HepG2 (cell line): Measurements from ENCODE around the gene TAF11L3. TPM values are rescaled to one million over a fixed set of nuclear protein-coding genes. Genes with fewer than 3 reads are reported as not detected.

Experiments
- ATAC-seq: fragments of 200-7000 bp; cut with Tn5 transposase; 3 replicates; pipeline ENCODE4 v1.9.1; 2020; ENCODE audit warnings: mild to moderate bottlenecking, moderate library complexity
- BruUV-seq: library from RNA; stranded (reverse); fragments of 400-500 nt; replicated peaks from 2 replicates; lab custom pipeline; 2021; lab: Mats Ljungman, UMichigan
- CTCF ChIA-PET: fragments of 300-600 bp; formaldehyde crosslinking; extraction: SDS; loops from one replicate; lab custom pipeline; 2021; ENCODE audit warnings: low total read pairs, inconsistent platforms, low intra/inter-chr PET ratio; lab: Yijun Ruan, JAX
- POLR2A ChIA-PET: fragments of 350-600 bp; sonication (Branson Sonifier 250); formaldehyde crosslinking; loops from one replicate; lab custom pipeline; 2020; ENCODE audit warnings: antibody characterized with exemption, inconsistent platforms; lab: Yijun Ruan, JAX
- DNase-seq: peaks from one replicate; pipeline ENCODE4 v3.0.0-alpha.2; 2015; ENCODE audit warnings: low spot score
- FAIRE-seq: peaks from 3 replicates; lab custom pipeline; 2011; peaks lifted over from hg19 to GRCh38; lab: Jason Lieb, UNC
- H2AFZ ChIP-seq: one replicate; pipeline ENCODE4 v1.6.1; 2011; ENCODE audit warnings: low read length, inconsistent platforms
- H3K27ac ChIP-seq: fragments of 300-600 bp; 3 replicates; pipeline ENCODE4 v1.8.0; 2011; ENCODE audit warnings: mixed run types, mild to moderate bottlenecking, mixed read lengths, low read length, inconsistent platforms; ENCODE audit not compliant: insufficient read depth; ENCODE audit errors: extremely low read length
- H3K27me3 ChIP-seq, 2 experiments: fragments of 200-600 bp in 1 of 2; 2 replicates in 1 of 2; 3 replicates in 1 of 2; pipeline versions ENCODE4 v1.6.0 to v1.8.0; 2011; ENCODE audit warnings: low read length in 2 of 2, mild to moderate bottlenecking in 2 of 2, moderate library complexity in 2 of 2, inconsistent platforms in 1 of 2; ENCODE audit not compliant: insufficient read depth in 2 of 2, control insufficient read depth in 1 of 2
- H3K36me3 ChIP-seq, 2 experiments: fragments of 200-600 bp in 1 of 2; replicated peaks in 1 of 2; 2 replicates in 1 of 2; 3 replicates in 1 of 2; pipeline versions ENCODE4 v1.5.1 to v1.8.0; 2011; ENCODE audit warnings: low read length in 2 of 2, inconsistent platforms in 1 of 2; ENCODE audit not compliant: insufficient read depth in 2 of 2, control insufficient read depth in 1 of 2
- H3K4me1 ChIP-seq: 2 replicates; pipeline ENCODE4 v1.5.1; 2012; ENCODE audit warnings: low read length, inconsistent platforms; ENCODE audit not compliant: insufficient read depth
- H3K4me2 ChIP-seq: 2 replicates; pipeline ENCODE4 v1.6.0; 2011; ENCODE audit warnings: low read depth, low read length, inconsistent platforms
- H3K4me3 ChIP-seq, 3 experiments: fragments of 200-600 bp in 1 of 3; sonication (generic), shearing (Covaris generic) in 1 of 3; replicated peaks in 1 of 3; 2 replicates each; pipeline ENCODE4 v1.5.1; 2011 to 2016; ENCODE audit warnings: low read length in 3 of 3, inconsistent platforms in 2 of 3, low read depth in 2 of 3, mild to moderate bottlenecking in 2 of 3, control low read depth in 1 of 3, mixed read lengths in 1 of 3; ENCODE audit not compliant: insufficient read depth in 1 of 3
- H3K79me2 ChIP-seq: one replicate; pipeline ENCODE4 v1.6.1; 2011; ENCODE audit warnings: low read length, inconsistent platforms; ENCODE audit not compliant: insufficient read depth
- H3K9ac ChIP-seq: 2 replicates; pipeline ENCODE4 v1.6.0; 2011; ENCODE audit warnings: mild to moderate bottlenecking, low read depth, low read length, inconsistent platforms; ENCODE audit not compliant: insufficient read depth
- H3K9me3 ChIP-seq: 2 replicates; pipeline ENCODE4 v1.5.1; 2012; ENCODE audit warnings: mild to moderate bottlenecking, low read length
- H4K20me1 ChIP-seq: 2 replicates; pipeline ENCODE4 v1.6.0; 2011; ENCODE audit warnings: inconsistent platforms, mild to moderate bottlenecking, low read length, moderate library complexity; ENCODE audit not compliant: insufficient read depth
- MYNN ChIP-seq: sonication (generic); formaldehyde crosslinking; IDR thresholded peaks from 2 replicates; pipeline ENCODE4 v1.4.0; 2020; ENCODE audit warnings: mild to moderate bottlenecking, low read depth, missing genetic modification reagents
- WGBS: methylation state at CpG from one replicate; pipeline ENCODE4 v1.1.6; 2017; ENCODE audit warnings: low lambda C conversion rate; 5-methylcytosine and 5-hydroxymethylcytosine counted together
- in situ Hi-C: cut with HindIII; loops from 2 replicates; pipeline ENCODE4 v1.10.0; 2017; ENCODE audit warnings: low pct_unique_long_range_greater_than_20kb; ENCODE audit not compliant: extremely low pct_ligation_motif_present
- intact Hi-C: fragments of 100-400 bp; cut with micrococcal nuclease; formaldehyde crosslinking; loops from one replicate; pipeline ENCODE4 v1.10.0; 2022; ENCODE audit not compliant: unreplicated experiment
- polyA plus RNA-seq, 8 experiments: library from polyadenylated mRNA; depleted of rRNA in 3 of 8; stranded (reverse) in 7 of 8; unstranded in 1 of 8; fragments of >200 nt; fragmentation: Illumina TruSeq in 4 of 8; extraction: Trizol in 4 of 8; gene quantifications; 2 replicates each; pipeline versions ENCODE4 v1.2.1 to v1.2.3, GENCODE V29; 2011 to 2016; ENCODE audit warnings: low read depth in 4 of 8, missing spikeins in 1 of 8, mixed read lengths in 1 of 8; ENCODE audit not compliant: insufficient read depth in 1 of 8
- total RNA-seq, 5 experiments: library from RNA; depleted of rRNA; stranded (reverse); fragments of >200 nt; fragmentation: Illumina TruSeq; extraction: Trizol; gene quantifications; 2 replicates each; pipeline ENCODE4 v1.2.3, GENCODE V29; 2016; ENCODE audit warnings: low read depth in 1 of 5
- TF ChIP-seq, protein P1 (sequence below): sonication (generic); formaldehyde crosslinking; IDR thresholded peaks from 2 replicates; pipeline ENCODE4 v1.5.1; 2020; ENCODE audit warnings: missing genetic modification reagents, mild to moderate bottlenecking, borderline replicate concordance
- TF ChIP-seq, protein P2 (sequence below): sonication (generic); formaldehyde crosslinking; IDR thresholded peaks from 2 replicates; pipeline ENCODE4 v1.5.0; 2020; ENCODE audit warnings: mild to moderate bottlenecking, missing genetic modification reagents

The TAF11L3 gene
- total and polyA plus RNA-seq, 2 of the 13 experiments (the other 11 are each of a cell fraction or from before 2014, with no cell fraction given) = not detected

DNA sequence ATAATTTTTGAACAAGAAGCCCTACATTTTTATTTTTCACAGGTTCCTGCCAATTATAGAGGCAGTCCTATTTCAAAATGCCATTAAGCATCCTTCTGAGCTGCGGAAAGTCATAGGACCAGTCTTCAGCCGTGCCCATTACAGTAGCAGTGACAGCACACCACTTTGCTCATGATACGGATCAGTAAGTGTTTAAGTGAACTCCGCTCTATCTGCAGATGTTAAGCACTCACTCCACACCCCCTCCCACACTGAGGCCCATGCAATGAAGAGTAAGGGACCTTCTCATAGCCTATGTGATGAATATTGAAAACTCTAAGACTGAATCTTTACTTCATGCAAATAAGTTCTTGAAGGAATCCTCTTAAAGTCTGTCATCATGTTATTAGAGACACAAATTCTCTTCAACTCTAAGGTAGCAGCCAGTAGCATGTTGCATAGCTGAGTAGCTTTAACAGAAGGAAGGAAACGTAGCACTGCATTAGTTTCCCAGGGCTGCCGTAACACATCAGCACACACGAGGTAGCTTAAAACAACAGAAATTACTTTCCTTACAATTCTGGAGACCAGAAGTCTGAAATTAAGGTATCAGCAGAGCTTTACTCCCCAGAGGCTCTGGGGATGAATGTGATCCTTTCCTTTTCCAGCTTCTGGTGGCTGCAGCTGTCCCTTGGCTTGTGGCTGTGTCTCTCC, 40.4 kb upstream of the TAF11L3 start:
- no peak overlapping the region for H3K9ac ChIP-seq
- DNase-seq (no peak), FAIRE-seq (no peak)
- CTCF ChIA-PET = no interaction called here
- TF ChIP-seq, protein P1, sequence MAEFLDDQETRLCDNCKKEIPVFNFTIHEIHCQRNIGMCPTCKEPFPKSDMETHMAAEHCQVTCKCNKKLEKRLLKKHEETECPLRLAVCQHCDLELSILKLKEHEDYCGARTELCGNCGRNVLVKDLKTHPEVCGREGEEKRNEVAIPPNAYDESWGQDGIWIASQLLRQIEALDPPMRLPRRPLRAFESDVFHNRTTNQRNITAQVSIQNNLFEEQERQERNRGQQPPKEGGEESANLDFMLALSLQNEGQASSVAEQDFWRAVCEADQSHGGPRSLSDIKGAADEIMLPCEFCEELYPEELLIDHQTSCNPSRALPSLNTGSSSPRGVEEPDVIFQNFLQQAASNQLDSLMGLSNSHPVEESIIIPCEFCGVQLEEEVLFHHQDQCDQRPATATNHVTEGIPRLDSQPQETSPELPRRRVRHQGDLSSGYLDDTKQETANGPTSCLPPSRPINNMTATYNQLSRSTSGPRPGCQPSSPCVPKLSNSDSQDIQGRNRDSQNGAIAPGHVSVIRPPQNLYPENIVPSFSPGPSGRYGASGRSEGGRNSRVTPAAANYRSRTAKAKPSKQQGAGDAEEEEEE = no peak
- TF ChIP-seq, protein P2, sequence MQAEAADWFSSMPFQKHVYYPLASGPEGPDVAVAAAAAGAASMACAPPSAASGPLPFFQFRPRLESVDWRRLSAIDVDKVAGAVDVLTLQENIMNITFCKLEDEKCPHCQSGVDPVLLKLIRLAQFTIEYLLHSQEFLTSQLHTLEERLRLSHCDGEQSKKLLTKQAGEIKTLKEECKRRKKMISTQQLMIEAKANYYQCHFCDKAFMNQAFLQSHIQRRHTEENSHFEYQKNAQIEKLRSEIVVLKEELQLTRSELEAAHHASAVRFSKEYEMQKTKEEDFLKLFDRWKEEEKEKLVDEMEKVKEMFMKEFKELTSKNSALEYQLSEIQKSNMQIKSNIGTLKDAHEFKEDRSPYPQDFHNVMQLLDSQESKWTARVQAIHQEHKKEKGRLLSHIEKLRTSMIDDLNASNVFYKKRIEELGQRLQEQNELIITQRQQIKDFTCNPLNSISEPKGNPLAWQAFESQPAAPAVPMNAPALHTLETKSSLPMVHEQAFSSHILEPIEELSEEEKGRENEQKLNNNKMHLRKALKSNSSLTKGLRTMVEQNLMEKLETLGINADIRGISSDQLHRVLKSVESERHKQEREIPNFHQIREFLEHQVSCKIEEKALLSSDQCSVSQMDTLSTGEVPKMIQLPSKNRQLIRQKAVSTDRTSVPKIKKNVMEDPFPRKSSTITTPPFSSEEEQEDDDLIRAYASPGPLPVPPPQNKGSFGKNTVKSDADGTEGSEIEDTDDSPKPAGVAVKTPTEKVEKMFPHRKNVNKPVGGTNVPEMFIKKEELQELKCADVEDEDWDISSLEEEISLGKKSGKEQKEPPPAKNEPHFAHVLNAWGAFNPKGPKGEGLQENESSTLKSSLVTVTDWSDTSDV (CRISPR knock-in tag) = no peak
- TF ChIP-seq MYNN (CRISPR knock-in tag) = no peak
- TF ChIP-seq, all 625 proteins: peak for 0
- in situ Hi-C loops (no loop called here), intact Hi-C loops (no loop called here)
- POLR2A ChIA-PET = no interaction called here
- Histone ChIP-seq H3K27ac (no peak overlapping the region), H3K9me3 (no peaks in the 10 kb centered on the region), H3K4me3 (no peak overlapping the region), H3K4me1 (no peaks in the 10 kb centered on the region), H3K36me3 (no peaks in the 10 kb centered on the region), H4K20me1 (no peaks in the 10 kb centered on the region), H3K4me2 (no peak overlapping the region), H2AFZ (no peak overlapping the region), H3K27me3 (no peaks in the 10 kb centered on the region), H3K79me2 (no peaks in the 10 kb centered on the region)
- 16% methylated on average over 7 of the region's 7 CpGs for WGBS
- ATAC-seq = no peak
- no TSS peak for BruUV-seq
